Measurements from ENCODE around the gene NCAM1. TPM values are rescaled to one million over a fixed set of nuclear protein-coding genes. Genes with fewer than 3 reads are reported as not detected.

Gene NCAM1
- total and polyA plus RNA-seq, 12 donors: 38.7 to 181 (median 111) TPM

GRCh38 chr11:113090716-113091480 is 129.7 kb downstream of the NCAM1 start:
- Histone ChIP-seq H3K36me3 (replicated peaks in 1 of 2) (no peaks in the 10 kb centered on the region), H3K27me3 (no peaks in the 10 kb centered on the region), H3K4me3 (no peak overlapping the region), H3K9me3 (replicated peaks in 1 of 3) (no peaks in the 10 kb centered on the region), H3K27ac (peak overlapping the region in 3 of 5 donors; percentile 19 to 56 (median 51)), H3K4me1 (replicated peaks in 1 of 2) (peaks cover 6 to 25% of the 10 kb centered on the region in 2 donors)
- no peak for DNase-seq
- intact Hi-C loops (cut with DNase I): no loop called here
- 53 to 60% (median 57%) methylated on average over 4 of the region's 4 CpGs for WGBS, 4 donors
- no peak for TF ChIP-seq CTCF (IDR thresholded peaks at IDR 0.05)
- no peak for TF ChIP-seq POLR2A (IDR thresholded peaks at IDR 0.05)

GRCh38 chr11:113091481-113091780 is 130.2 kb downstream of the NCAM1 start:
- Histone ChIP-seq H3K27ac (peak overlapping the region in 3 of 5 donors; percentile 19 to 56 (median 51)), H3K4me3 (no peak overlapping the region), H3K27me3 (no peaks in the 10 kb centered on the region), H3K4me1 (replicated peaks in 1 of 2) (peaks cover 6 to 25% of the 10 kb centered on the region in 2 donors), H3K9me3 (replicated peaks in 1 of 3) (no peaks in the 10 kb centered on the region), H3K36me3 (replicated peaks in 1 of 2) (no peaks in the 10 kb centered on the region)
- DNase-seq: peak in 1 of 7 donors; percentile 23
- TF ChIP-seq POLR2A (IDR thresholded peaks at IDR 0.05) (no peak), CTCF (IDR thresholded peaks at IDR 0.05) (no peak)
- WGBS, 4 donors: 18 to 32% (median 22%) methylated on average over 1 of the region's 1 CpG
- intact Hi-C loops (cut with DNase I): no loop called here

DNA sequence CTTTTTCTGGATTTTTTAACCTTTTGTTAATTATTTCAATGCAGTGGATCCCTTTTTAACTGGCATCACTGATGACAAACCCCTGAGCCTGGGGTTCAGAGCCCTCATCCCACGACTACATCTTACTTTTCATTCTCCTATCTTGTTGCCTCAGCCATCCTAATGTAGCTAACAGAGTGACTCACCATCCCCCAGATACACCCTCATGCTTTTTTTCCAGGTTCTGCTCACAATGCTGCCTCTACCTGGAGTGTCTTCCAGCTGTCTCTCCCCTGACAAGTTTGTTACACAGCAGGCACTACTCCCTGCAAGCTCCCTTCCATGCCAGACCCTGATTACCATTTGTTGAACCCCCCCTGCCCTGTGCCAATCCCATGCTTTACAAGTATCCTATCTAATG is 135.4 kb downstream of the NCAM1 start:
- Histone ChIP-seq H3K4me3 (no peak overlapping the region), H3K4me1 (replicated peaks in 1 of 2) (peaks cover 5 to 14% of the 10 kb centered on the region in 2 donors), H3K9me3 (replicated peaks in 1 of 3) (no peaks in the 10 kb centered on the region), H3K36me3 (replicated peaks in 1 of 2) (no peaks in the 10 kb centered on the region), H3K27ac (no peak overlapping the region), H3K27me3 (no peaks in the 10 kb centered on the region)
- 28 to 61% (median 49%) methylated on average over 1 of the region's 1 CpG for WGBS, 4 donors
- intact Hi-C loops (cut with DNase I): no loop called here
- TF ChIP-seq POLR2A (IDR thresholded peaks at IDR 0.05) (no peak), CTCF (IDR thresholded peaks at IDR 0.05) (no peak)
- DNase-seq: no peak

DNA sequence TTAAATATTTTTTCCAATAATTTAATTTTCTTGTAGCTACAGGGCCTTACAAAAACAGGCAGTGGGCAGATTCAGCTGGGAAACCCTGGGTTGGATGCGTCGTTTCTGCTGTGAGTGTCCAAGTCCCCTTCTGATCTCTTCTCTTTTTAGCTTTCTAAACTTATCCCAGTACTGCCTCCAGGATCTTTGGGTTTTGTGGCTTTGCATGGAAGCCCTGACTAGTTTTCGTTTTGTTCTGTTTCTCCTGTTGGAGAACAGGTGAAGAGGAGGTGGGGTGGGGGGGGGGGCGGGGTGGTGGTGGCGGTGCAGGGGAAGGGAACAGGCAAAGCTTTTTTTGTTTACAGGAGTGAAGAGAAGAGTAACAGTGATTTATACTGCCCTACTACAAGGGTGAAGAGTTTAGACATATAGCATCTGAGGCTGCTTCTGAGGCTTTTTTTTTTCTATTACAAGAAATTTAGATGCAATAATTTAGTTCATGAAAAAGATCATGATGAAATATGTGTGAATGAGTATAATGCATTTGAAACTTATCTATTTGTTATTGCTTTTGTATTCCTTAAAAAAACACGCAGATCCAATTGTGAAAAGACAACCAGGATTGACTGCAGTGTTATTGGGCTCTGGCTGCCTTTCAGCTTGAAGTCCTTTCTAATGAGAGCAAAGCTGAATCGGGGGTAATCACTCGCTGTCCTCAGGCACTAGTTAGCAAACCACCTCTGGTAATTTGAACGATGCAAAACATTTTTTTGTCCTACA is 142.9 kb downstream of the NCAM1 start:
- no peak for DNase-seq

More for the DNA sequence above, 142.9 kb downstream of the NCAM1 start:
- no peaks in the 10 kb centered on the region for H3K27me3 ChIP-seq
- WGBS, 4 donors: 56 to 65% (median 62%) methylated on average over 9 of the region's 9 CpGs
- peaks cover 0 to 28% of the 10 kb centered on the region in 2 donors for H3K4me1 ChIP-seq (replicated peaks in 1 of 2)
- H3K9me3 ChIP-seq (replicated peaks in 1 of 3): no peaks in the 10 kb centered on the region
- no peak overlapping the region for H3K4me3 ChIP-seq
- no peaks in the 10 kb centered on the region for H3K36me3 ChIP-seq (replicated peaks in 1 of 2)
- intact Hi-C loops (cut with DNase I): no loop called here
- TF ChIP-seq POLR2A (IDR thresholded peaks at IDR 0.05): no peak
- no peak for TF ChIP-seq CTCF (IDR thresholded peaks at IDR 0.05)
- H3K27ac ChIP-seq: no peak overlapping the region
